K562 treated with DMSO at 1 percent for 4 hours (cell line): Measurements from ENCODE around the gene NUP37. TPM values are rescaled to one million over a fixed set of nuclear protein-coding genes. Genes with fewer than 3 reads are reported as not detected.

Source experiments
- total RNA-seq: library from RNA; unstranded; fragments of 300-600 nt; gene quantifications from 2 replicates; pipeline ENCODE4 v1.2.3, GENCODE V29; 2022; ENCODE audit not compliant: insufficient read depth

NUP37 gene, protein sequence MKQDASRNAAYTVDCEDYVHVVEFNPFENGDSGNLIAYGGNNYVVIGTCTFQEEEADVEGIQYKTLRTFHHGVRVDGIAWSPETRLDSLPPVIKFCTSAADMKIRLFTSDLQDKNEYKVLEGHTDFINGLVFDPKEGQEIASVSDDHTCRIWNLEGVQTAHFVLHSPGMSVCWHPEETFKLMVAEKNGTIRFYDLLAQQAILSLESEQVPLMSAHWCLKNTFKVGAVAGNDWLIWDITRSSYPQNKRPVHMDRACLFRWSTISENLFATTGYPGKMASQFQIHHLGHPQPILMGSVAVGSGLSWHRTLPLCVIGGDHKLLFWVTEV
- 58.9 and 64.5 TPM in 2 replicates for total RNA-seq

GRCh38 chr12:102119674-102120563 lies at the start of gene NUP37, which contains the start of gene PARPBP:
TSS of gene NUP37 (minus strand) at chr12:102120114. CDS start at chr12:102118518, 1,596 bp downstream.
TSS of gene PARPBP (plus strand) at chr12:102120183. CDS start at chr12:102123889, 3,706 bp downstream.

DNA sequence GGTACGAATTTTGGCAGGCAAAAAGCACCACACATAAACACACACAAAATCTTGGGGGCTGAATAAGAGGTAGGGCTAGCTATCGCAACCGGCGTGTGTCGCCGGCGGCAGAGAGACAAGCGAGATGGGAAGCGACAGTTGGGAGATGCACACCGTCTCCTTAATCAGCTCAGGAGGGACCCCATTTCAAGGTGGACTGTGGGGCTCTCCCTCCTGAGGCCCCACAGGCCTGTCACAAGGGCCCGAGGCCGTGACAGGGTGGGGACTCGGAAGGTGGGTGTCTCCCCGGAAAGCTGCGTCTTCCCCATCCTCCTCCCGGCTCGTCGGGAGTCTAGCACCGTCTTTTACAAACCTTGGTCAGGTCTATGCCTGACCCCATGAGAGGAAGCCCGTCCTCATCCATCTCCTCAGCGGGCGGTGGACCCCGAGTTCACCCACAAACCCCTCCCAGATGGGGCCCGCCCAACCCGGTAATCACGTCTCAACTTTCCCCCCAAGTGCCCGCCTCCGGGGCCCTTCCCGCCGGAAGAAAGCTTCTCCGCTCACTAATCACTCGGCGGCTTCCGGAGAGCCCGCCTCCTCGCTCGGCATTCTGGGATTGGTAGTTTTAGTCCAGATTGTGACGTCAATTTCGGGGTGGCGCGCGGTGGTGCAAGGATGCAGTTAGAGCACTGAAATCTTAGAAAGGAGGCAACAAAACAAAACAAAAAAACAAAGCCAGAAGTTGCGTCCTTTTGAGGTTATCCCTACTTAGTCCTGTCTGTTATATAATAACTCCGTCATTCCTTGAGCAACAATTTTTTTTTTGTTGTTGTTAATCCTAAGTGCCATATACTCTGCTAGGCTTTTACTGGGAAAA lies 58.1 kb downstream of the NUP37 start, which contains the start of gene WASHC3:
Gene WASHC3, minus strand, starts transcription at position 432 of the 859 bp plus-strand sequence. Its CDS starts 29 bp downstream, at position 403.

Other genes with a start within 250 kb of the NUP37 start
- 7.2 and 14.7 TPM in 2 replicates for gene DRAM1, start 242.5 kb downstream of the NUP37 start, total RNA-seq
- 17.0 and 22.0 TPM in 2 replicates for gene WASHC3, start 58.1 kb downstream of the NUP37 start, total RNA-seq
- 9.1 and 19.9 TPM in 2 replicates for gene PARPBP, start 69 bp upstream of the NUP37 start, total RNA-seq
- not detected in 2 replicates for gene PMCH, start 77.7 kb upstream of the NUP37 start, total RNA-seq